HG03432 (cell line): Measurements from ENCODE around the gene GLI2.

Source experiments
- ATAC-seq: cut with Tn5 transposase; IDR thresholded peaks from one replicate; pipeline ENCODE4 v1.9.1; 2021; ENCODE audit warnings: mild to moderate bottlenecking, moderate library complexity; ENCODE audit not compliant: unreplicated experiment

GLI2 gene

GRCh38 chr2:120750488-120751210 is 15.0 kb downstream of the GLI2 start:
- no peak for ATAC-seq

- no peak for ATAC-seq
Observed at GRCh38 chr2:120751553-120751952, 15.9 kb downstream of the GLI2 start.

GRCh38 chr2:120754067-120754960 is 18.6 kb downstream of the GLI2 start:
- ATAC-seq: no peak

GRCh38 chr2:120758181-120759144 is 22.8 kb downstream of the GLI2 start:
- ATAC-seq: no peak

- no peak for ATAC-seq
Observed at GRCh38 chr2:120759543-120760331, 24.1 kb downstream of the GLI2 start.

GRCh38 chr2:120760446-120761135 is 24.9 kb downstream of the GLI2 start:
- ATAC-seq: no peak

GRCh38 chr2:120761164-120761861 is 25.6 kb downstream of the GLI2 start:
- ATAC-seq: no peak

- no peak for ATAC-seq
Observed at GRCh38 chr2:120761911-120762310, 26.2 kb downstream of the GLI2 start.

- ATAC-seq: no peak
Observed at GRCh38 chr2:120762341-120763061, 26.8 kb downstream of the GLI2 start.

GRCh38 chr2:120763508-120763907 is 27.8 kb downstream of the GLI2 start:
- no peak for ATAC-seq

- ATAC-seq: no peak
Observed at GRCh38 chr2:120763931-120764330, 28.3 kb downstream of the GLI2 start.

- no peak for ATAC-seq
Observed at GRCh38 chr2:120764492-120764891, 28.8 kb downstream of the GLI2 start.

GRCh38 chr2:120764991-120765677 is 29.5 kb downstream of the GLI2 start:
- ATAC-seq: no peak

- ATAC-seq: no peak
Observed at GRCh38 chr2:120765678-120766469, 30.2 kb downstream of the GLI2 start.

- ATAC-seq: no peak
Observed at GRCh38 chr2:120766470-120767351, 31.0 kb downstream of the GLI2 start.

- no peak for ATAC-seq
Observed at GRCh38 chr2:120767486-120768005, 31.9 kb downstream of the GLI2 start.
